Esophagus muscularis mucosa (tissue), 4 donors: ENCODE data around the gene SLC8A1. TPM values are rescaled to one million over a fixed set of nuclear protein-coding genes. Genes with fewer than 3 reads are reported as not detected.

Experiments used
- DNase-seq: peaks from one replicate; pipeline ENCODE4 v3.0.0-alpha.2; 2017; ENCODE audit errors: extremely low spot score
- H3K27ac ChIP-seq, 4 donors: fragments of 200-600 bp; sonication (generic); replicated peaks in 1 of 4; 1 replicate in 3 of 4; 2 replicates in 1 of 4; pipeline ENCODE4 v1.5.1; 2016 to 2019; ENCODE audit warnings: mild to moderate bottlenecking in 1 of 4
- H3K27me3 ChIP-seq, 4 donors: fragments of 200-600 bp; sonication (generic); one replicate each; pipeline versions ENCODE4 v1.5.1 to v1.6.0; 2016 to 2019
- H3K36me3 ChIP-seq, 4 donors: fragments of 200-600 bp; sonication (generic); one replicate each; pipeline ENCODE4 v1.5.1; 2016 to 2019
- H3K4me1 ChIP-seq, 4 donors: fragments of 200-600 bp; sonication (generic); one replicate each; pipeline ENCODE4 v1.5.1; 2016 to 2019
- H3K4me3 ChIP-seq, 4 donors: fragments of 200-600 bp; sonication (generic); 1 replicate in 2 of 4; 2 replicates in 2 of 4; pipeline ENCODE4 v1.5.1; 2016 to 2019; ENCODE audit warnings: mild to moderate bottlenecking in 4 of 4, moderate library complexity in 1 of 4
- H3K9me3 ChIP-seq, 4 donors: fragments of 200-600 bp; sonication (generic); 1 replicate in 3 of 4; 2 replicates in 1 of 4; pipeline ENCODE4 v1.5.1; 2016 to 2019
- EP300 ChIP-seq: sonication (generic); formaldehyde crosslinking; IDR thresholded peaks from one replicate; pipeline ENCODE4 v1.6.1; 2017; ENCODE audit warnings: antibody characterized with exemption
- POLR2A ChIP-seq: fragments of 450-650 bp; IDR thresholded peaks from one replicate; pipeline ENCODE4 v1.6.1; 2017; ENCODE audit warnings: antibody characterized with exemption, moderate library complexity, mild to moderate bottlenecking, low read depth
- POLR2AphosphoS5 ChIP-seq, 2 donors: sonication (generic); formaldehyde crosslinking; IDR thresholded peaks; one replicate each; pipeline ENCODE4 v1.6.1; 2017; ENCODE audit warnings: antibody characterized with exemption in 2 of 2
- WGBS: methylation state at CpG from one replicate; pipeline ENCODE4 v1.1.5; 2018; 5-methylcytosine and 5-hydroxymethylcytosine counted together
- intact Hi-C: fragments of 100-400 bp; cut with DNase I; formaldehyde crosslinking; loops from one replicate; pipeline ENCODE4 v1.15.1; 2023
- total RNA-seq, 4 donors: library from RNA; depleted of rRNA; stranded (reverse); fragments of >200 nt; gene quantifications; one replicate each; pipeline versions ENCODE4 v1.1.0 to v1.2.1, GENCODE V29; 2016
- TF ChIP-seq, protein P1 (sequence below), 3 experiments: fragments of 200-600 bp in 2 of 3; fragments of 450-650 bp in 1 of 3; sonication (generic) in 2 of 3; IDR thresholded peaks; one replicate each; pipeline ENCODE4 v1.5.1; 2017 to 2019; ENCODE audit warnings: antibody characterized with exemption in 3 of 3, mild to moderate bottlenecking in 2 of 3, moderate library complexity in 1 of 3

The SLC8A1 gene
- total RNA-seq, 4 donors from 2014 or later = 105 to 166 (median 157) TPM

DNA sequence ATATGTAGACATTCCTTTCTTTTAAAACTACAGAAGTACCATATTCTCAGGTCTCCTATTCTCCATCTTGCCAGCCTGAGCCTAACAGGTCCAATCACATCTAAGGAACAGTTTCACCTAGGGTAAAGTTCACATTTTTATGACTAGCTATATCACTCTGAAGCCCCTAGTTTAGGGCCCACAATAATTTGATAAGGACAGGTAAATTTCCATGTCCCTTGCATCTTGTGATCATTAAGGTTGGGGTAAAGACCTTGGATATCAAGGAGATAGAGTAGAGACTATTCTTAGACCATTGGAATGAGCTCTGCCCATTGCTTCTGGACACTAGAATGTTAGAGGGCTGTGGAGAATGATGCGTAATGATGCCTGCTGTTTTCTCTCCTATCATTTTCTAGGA lies 185.7 kb downstream of the SLC8A1 start:
- H3K9me3 ChIP-seq = no peaks in the 10 kb centered on the region
- no peak for DNase-seq
- intact Hi-C loops = no loop called here
- H3K36me3 ChIP-seq = no peaks in the 10 kb centered on the region
- H3K4me1 ChIP-seq = peaks cover 0 to 8% (median 5%) of the 10 kb centered on the region in 4 donors
- 95% methylated on average over 1 of the region's 1 CpG for WGBS
- TF ChIP-seq POLR2A (no peak), POLR2AphosphoS5 (IDR thresholded peaks at IDR 0.05) (no peak), EP300 (no peak)
- TF ChIP-seq, protein P1, sequence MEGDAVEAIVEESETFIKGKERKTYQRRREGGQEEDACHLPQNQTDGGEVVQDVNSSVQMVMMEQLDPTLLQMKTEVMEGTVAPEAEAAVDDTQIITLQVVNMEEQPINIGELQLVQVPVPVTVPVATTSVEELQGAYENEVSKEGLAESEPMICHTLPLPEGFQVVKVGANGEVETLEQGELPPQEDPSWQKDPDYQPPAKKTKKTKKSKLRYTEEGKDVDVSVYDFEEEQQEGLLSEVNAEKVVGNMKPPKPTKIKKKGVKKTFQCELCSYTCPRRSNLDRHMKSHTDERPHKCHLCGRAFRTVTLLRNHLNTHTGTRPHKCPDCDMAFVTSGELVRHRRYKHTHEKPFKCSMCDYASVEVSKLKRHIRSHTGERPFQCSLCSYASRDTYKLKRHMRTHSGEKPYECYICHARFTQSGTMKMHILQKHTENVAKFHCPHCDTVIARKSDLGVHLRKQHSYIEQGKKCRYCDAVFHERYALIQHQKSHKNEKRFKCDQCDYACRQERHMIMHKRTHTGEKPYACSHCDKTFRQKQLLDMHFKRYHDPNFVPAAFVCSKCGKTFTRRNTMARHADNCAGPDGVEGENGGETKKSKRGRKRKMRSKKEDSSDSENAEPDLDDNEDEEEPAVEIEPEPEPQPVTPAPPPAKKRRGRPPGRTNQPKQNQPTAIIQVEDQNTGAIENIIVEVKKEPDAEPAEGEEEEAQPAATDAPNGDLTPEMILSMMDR (IDR thresholded peaks at IDR 0.05) = no peak
- H3K27me3 ChIP-seq = no peaks in the 10 kb centered on the region
- H3K4me3 ChIP-seq = no peak overlapping the region
- no peak overlapping the region for H3K27ac ChIP-seq

DNA sequence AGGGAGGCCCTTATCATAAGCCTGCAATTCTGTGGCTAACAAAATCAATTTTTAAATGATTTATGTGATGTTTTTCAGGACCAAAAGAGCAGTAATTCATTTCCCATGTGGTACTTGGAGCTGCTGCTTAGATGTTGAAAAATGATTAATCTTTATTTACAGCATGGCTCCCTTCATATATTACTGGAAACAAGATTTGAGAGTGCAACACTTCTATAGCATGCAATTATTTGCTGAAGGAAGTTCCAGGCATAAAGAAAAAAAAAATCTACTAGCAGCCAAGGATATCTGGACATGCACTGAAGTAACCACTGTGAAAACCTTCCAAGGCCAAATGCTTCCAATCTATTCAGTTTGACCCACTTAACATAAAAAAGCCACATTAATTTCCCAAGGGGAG lies 186.3 kb downstream of the SLC8A1 start:
- TF ChIP-seq POLR2AphosphoS5 (IDR thresholded peaks at IDR 0.05) (no peak), POLR2A (no peak), EP300 (no peak)
- TF ChIP-seq, protein P1 (IDR thresholded peaks at IDR 0.05) = no peak
- no peak overlapping the region for H3K27ac ChIP-seq
- no peaks in the 10 kb centered on the region for H3K36me3 ChIP-seq
- intact Hi-C loops = no loop called here
- DNase-seq = no peak
- H3K4me1 ChIP-seq = peaks cover 0 to 8% (median 3%) of the 10 kb centered on the region in 4 donors
- no peaks in the 10 kb centered on the region for H3K27me3 ChIP-seq
- no peaks in the 10 kb centered on the region for H3K9me3 ChIP-seq
- H3K4me3 ChIP-seq = no peak overlapping the region

DNA sequence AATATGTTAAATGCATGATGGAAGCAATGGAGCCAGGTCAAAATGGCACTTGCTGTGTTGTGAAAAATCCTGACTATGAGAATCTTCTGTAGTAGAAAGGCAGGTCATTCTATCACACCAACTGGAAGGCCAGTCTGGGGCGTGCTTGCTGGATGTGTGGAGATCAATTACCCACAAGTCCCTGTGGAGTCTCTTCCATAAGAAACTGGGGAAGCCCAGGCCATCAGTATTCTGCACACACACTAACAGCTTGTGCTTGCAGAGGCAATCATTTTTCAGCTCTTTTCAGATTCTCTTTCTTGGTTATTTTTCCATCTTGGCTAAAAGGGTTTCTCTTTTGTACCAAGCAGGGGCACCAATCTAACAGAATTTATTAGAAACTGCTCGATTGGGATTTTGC lies 190.8 kb downstream of the SLC8A1 start:
- H3K4me3 ChIP-seq = no peak overlapping the region
- H3K27me3 ChIP-seq = no peaks in the 10 kb centered on the region
- TF ChIP-seq POLR2A (no peak), EP300 (no peak), POLR2AphosphoS5 (IDR thresholded peaks at IDR 0.05) (no peak)
- TF ChIP-seq, protein P1 (IDR thresholded peaks at IDR 0.05) = no peak
- intact Hi-C loops = no loop called here
- peaks cover 0 to 13% (median 3%) of the 10 kb centered on the region in 4 donors for H3K4me1 ChIP-seq
- no peaks in the 10 kb centered on the region for H3K9me3 ChIP-seq
- no peak for DNase-seq
- 100% methylated on average over 2 of the region's 2 CpGs for WGBS
- H3K36me3 ChIP-seq = no peaks in the 10 kb centered on the region
- H3K27ac ChIP-seq = no peak overlapping the region

DNA sequence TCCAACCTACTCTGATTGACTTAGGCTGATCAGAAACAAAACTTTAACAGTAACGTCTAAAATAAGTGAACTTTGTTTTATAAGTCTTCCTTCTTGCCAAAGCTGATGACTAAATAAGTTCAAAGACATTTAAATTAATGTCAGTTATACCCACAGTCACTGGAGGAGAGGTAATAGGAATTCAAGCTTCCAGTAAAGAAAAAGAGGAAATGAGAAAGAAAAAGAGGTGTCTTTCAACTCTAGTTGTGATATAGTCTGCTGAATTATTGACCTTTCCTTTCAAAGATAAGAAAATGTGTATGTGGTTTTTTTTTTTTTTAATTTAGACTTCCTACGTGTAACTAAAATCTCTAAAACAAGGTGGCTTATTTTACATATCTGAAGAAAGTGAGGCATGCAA lies 191.5 kb downstream of the SLC8A1 start:
- intact Hi-C loops = no loop called here
- TF ChIP-seq, protein P1 (IDR thresholded peaks at IDR 0.05) = no peak
- no peak for TF ChIP-seq POLR2AphosphoS5 (IDR thresholded peaks at IDR 0.05)
- no peak for TF ChIP-seq POLR2A

DNA sequence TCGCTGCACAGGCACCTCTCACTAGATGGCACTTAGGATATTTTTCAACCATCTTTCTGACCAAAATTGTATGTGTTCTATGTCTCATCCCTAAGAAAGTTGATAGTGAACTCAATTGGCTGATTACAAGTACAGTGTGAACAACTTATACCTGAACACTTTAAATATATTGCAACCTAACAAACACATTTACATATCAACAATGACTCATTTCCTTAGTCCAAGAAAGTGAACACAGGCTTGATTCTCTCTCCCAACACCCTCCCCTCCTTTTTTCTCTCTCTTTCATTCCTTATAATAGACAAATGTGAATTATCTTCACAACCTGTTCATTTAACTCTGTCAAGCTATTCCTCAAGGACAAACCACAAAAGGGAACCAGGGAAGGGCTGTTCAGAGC lies 192.0 kb downstream of the SLC8A1 start:
- 48% methylated on average over 1 of the region's 1 CpG for WGBS
- Histone ChIP-seq H3K36me3 (no peaks in the 10 kb centered on the region), H3K4me3 (no peak overlapping the region), H3K9me3 (no peaks in the 10 kb centered on the region), H3K27me3 (no peaks in the 10 kb centered on the region), H3K27ac (no peak overlapping the region), H3K4me1 (peaks cover 0 to 13% (median 3%) of the 10 kb centered on the region in 4 donors)
- DNase-seq = no peak
- TF ChIP-seq POLR2A (no peak), POLR2AphosphoS5 (IDR thresholded peaks at IDR 0.05) (no peak), EP300 (no peak)
- TF ChIP-seq, protein P1 (IDR thresholded peaks at IDR 0.05) = no peak
- intact Hi-C loops = no loop called here

More for the DNA sequence above, 191.5 kb downstream of the SLC8A1 start:
- no peak overlapping the region for H3K4me3 ChIP-seq
- 64% methylated on average over 2 of the region's 2 CpGs for WGBS
- H3K27me3 ChIP-seq = no peaks in the 10 kb centered on the region
- no peak overlapping the region for H3K27ac ChIP-seq
- DNase-seq = no peak
- H3K9me3 ChIP-seq = no peaks in the 10 kb centered on the region
- no peaks in the 10 kb centered on the region for H3K36me3 ChIP-seq
- H3K4me1 ChIP-seq = peaks cover 0 to 13% (median 3%) of the 10 kb centered on the region in 4 donors
